ENCODE results near the gene WDR59. TPM values are rescaled to one million over a fixed set of nuclear protein-coding genes. Genes with fewer than 3 reads are reported as not detected.

WDR59 gene
- total RNA-seq, 2 experiments from 2014 or later = 26.3 to 80.3 TPM

GRCh38 chr16:74865922-74866598 lies 118.9 kb downstream of the WDR59 start:
- no peak for DNase-seq (ENCODE audit: low spot score)
- no peak overlapping the region for H2AFZ ChIP-seq (ENCODE audit: low read length)
- TF ChIP-seq EZH2phosphoT487 (IDR thresholded peaks at IDR 0.05; ENCODE audit: borderline replicate concordance, low read depth, low read length) (no peak), CTCF (conservative IDR thresholded peaks at IDR 0.05; ENCODE audit: low read length) (no peak)
- no peak overlapping the region for H3K4me2 ChIP-seq (ENCODE audit: low read length)
- ChIA-PET CTCF (ENCODE audit: unreplicated experiment) (no interaction called here), POLR2A (no interaction called here)
- no peaks in the 10 kb centered on the region for H4K20me1 ChIP-seq (ENCODE audit: insufficient read depth, low read length)
- H3K4me3 ChIP-seq (ENCODE audit: low read depth, low read length, poor library complexity, severe bottlenecking) = no peak overlapping the region
- no peaks in the 10 kb centered on the region for H3K9me2 ChIP-seq (ENCODE audit: insufficient read depth, low read length)
- no peaks in the 10 kb centered on the region for H3K9me3 ChIP-seq (ENCODE audit: low read length)
- H3K36me3 ChIP-seq (ENCODE audit: insufficient read depth, low read length) = no peaks in the 10 kb centered on the region
- no TSS peak for BruUV-seq (replicated peaks)
- intact Hi-C loops (cut with micrococcal nuclease; ENCODE audit: unreplicated experiment) = no loop called here
- no peak overlapping the region for H3K27ac ChIP-seq (ENCODE audit: low read depth, low read length, poor library complexity, severe bottlenecking)
- peaks cover 26% of the 10 kb centered on the region for H3K4me1 ChIP-seq (ENCODE audit: insufficient read depth, low read length, poor library complexity, severe bottlenecking)
- H3K79me2 ChIP-seq (ENCODE audit: insufficient read depth, low read depth, low read length) = no peaks in the 10 kb centered on the region

- H3K79me2 ChIP-seq (ENCODE audit: insufficient read depth, low read depth, low read length) = no peaks in the 10 kb centered on the region
- peaks cover 11% of the 10 kb centered on the region for H3K4me1 ChIP-seq (ENCODE audit: insufficient read depth, low read length, poor library complexity, severe bottlenecking)
- no TSS peak for BruUV-seq (replicated peaks)
- H3K9me3 ChIP-seq (ENCODE audit: low read length) = no peaks in the 10 kb centered on the region
- no peak for TF ChIP-seq EZH2phosphoT487 (IDR thresholded peaks at IDR 0.05; ENCODE audit: borderline replicate concordance, low read depth, low read length)
- peak; percentile 99 for TF ChIP-seq CTCF (conservative IDR thresholded peaks at IDR 0.05; ENCODE audit: low read length)
- H4K20me1 ChIP-seq (ENCODE audit: insufficient read depth, low read length) = no peaks in the 10 kb centered on the region
- no peaks in the 10 kb centered on the region for H3K36me3 ChIP-seq (ENCODE audit: insufficient read depth, low read length)
- H2AFZ ChIP-seq (ENCODE audit: low read length) = peak overlapping the region; percentile 53; the same call in 1 of the 2 replicates
- ChIA-PET CTCF (ENCODE audit: unreplicated experiment) (interaction anchor here (1.0 to 2.7 kb wide), 7 partner anchors 9 to 249 kb away, joined by 5 to 12 read pairs (median 8); partner anchors contain the start of gene FA2H), POLR2A (interaction anchor here (0.6 to 1.9 kb wide), 9 partner anchors 8 to 249 kb away, joined by 3 to 7 read pairs (median 3); partner anchors contain the start of gene MLKL)
- H3K9me2 ChIP-seq (ENCODE audit: insufficient read depth, low read length) = no peaks in the 10 kb centered on the region
- H3K4me2 ChIP-seq (ENCODE audit: low read length) = peak overlapping the region; percentile 29
- peak; percentile 69 for DNase-seq (ENCODE audit: low spot score)
- intact Hi-C loops (cut with micrococcal nuclease; ENCODE audit: unreplicated experiment) = loop anchor here (1.0 kb wide), 3 partner anchors 49 to 249 kb away; no protein-coding TSS in a partner anchor
- H3K27ac ChIP-seq (ENCODE audit: low read depth, low read length, poor library complexity, severe bottlenecking) = no peak overlapping the region
- H3K4me3 ChIP-seq (ENCODE audit: low read depth, low read length, poor library complexity, severe bottlenecking) = no peak overlapping the region
Measured at GRCh38 chr16:74862743-74863244, 122.1 kb downstream of the WDR59 start.

- no peaks in the 10 kb centered on the region for H3K4me1 ChIP-seq (ENCODE audit: insufficient read depth, low read length, poor library complexity, severe bottlenecking)
- DNase-seq (ENCODE audit: low spot score) = no peak
- intact Hi-C loops (cut with micrococcal nuclease; ENCODE audit: unreplicated experiment) = no loop called here
- H3K27ac ChIP-seq (ENCODE audit: low read depth, low read length, poor library complexity, severe bottlenecking) = no peak overlapping the region
- no peak overlapping the region for H3K4me2 ChIP-seq (ENCODE audit: low read length)
- no peaks in the 10 kb centered on the region for H3K36me3 ChIP-seq (ENCODE audit: insufficient read depth, low read length)
- POLR2A ChIA-PET = interaction anchor here (0.6 to 1.7 kb wide), 2 partner anchors 10 to 326 kb away, joined by 5 to 7 read pairs; no protein-coding TSS in a partner anchor
- H2AFZ ChIP-seq (ENCODE audit: low read length) = no peak overlapping the region
- TF ChIP-seq EZH2phosphoT487 (IDR thresholded peaks at IDR 0.05; ENCODE audit: borderline replicate concordance, low read depth, low read length) (no peak), CTCF (conservative IDR thresholded peaks at IDR 0.05; ENCODE audit: low read length) (no peak)
- no TSS peak for BruUV-seq (replicated peaks)
- H3K9me3 ChIP-seq (ENCODE audit: low read length) = no peaks in the 10 kb centered on the region
- no peaks in the 10 kb centered on the region for H3K79me2 ChIP-seq (ENCODE audit: insufficient read depth, low read depth, low read length)
- CTCF ChIA-PET (ENCODE audit: unreplicated experiment) = no interaction called here
- no peak overlapping the region for H3K4me3 ChIP-seq (ENCODE audit: low read depth, low read length, poor library complexity, severe bottlenecking)
- H4K20me1 ChIP-seq (ENCODE audit: insufficient read depth, low read length) = no peaks in the 10 kb centered on the region
- no peaks in the 10 kb centered on the region for H3K9me2 ChIP-seq (ENCODE audit: insufficient read depth, low read length)
Measured at GRCh38 chr16:74852500-74852875, 132.4 kb downstream of the WDR59 start.
